HCT116 (cell line): ENCODE measurements around the gene SYMPK. TPM values are rescaled to one million over a fixed set of nuclear protein-coding genes. Genes with fewer than 3 reads are reported as not detected.

Experiments used
- ATAC-seq: fragments of 200-7000 bp; cut with Tn5 transposase; 2 replicates; pipeline ENCODE4 v1.9.1; 2020; ENCODE audit warnings: mild to moderate bottlenecking, moderate library complexity
- BruUV-seq: library from RNA; stranded (reverse); fragments of 400-500 nt; replicated peaks from 2 replicates; lab custom pipeline; 2021; lab: Mats Ljungman, UMichigan
- CTCF ChIA-PET: fragments of 300-600 bp; sonication (Branson Sonifier 250); formaldehyde crosslinking; loops from one replicate; lab custom pipeline; 2021; ENCODE audit warnings: antibody characterized with exemption; lab: Charles Lee
- POLR2A ChIA-PET: fragments of 300-600, 350-600 bp; sonication (Branson Sonifier 250); formaldehyde crosslinking; loops from one replicate; lab custom pipeline; 2021; ENCODE audit warnings: antibody characterized with exemption; lab: Charles Lee
- RAD21 ChIA-PET, 2 experiments: fragments of 300-600 bp; sonication (Branson Sonifier 250); formaldehyde crosslinking; loops; one replicate each; lab custom pipeline; 2023; ENCODE audit warnings: low total read pairs in 2 of 2; ENCODE audit not compliant: uncharacterized antibody in 2 of 2, unreplicated experiment in 2 of 2, low non-redundant PET in 1 of 2; lab: Charles Lee
- DNase-seq: peaks from one replicate; pipeline ENCODE4 v3.0.0-alpha.2; 2010; ENCODE audit warnings: low read depth, low spot score
- H2AFZ ChIP-seq: fragments of 200-600 bp; shearing (Covaris generic), sonication (generic); 2 replicates; pipeline ENCODE4 v1.6.1; 2017; ENCODE audit warnings: low read depth, mixed run types, mixed read lengths, antibody characterized with exemption, low read length; ENCODE audit not compliant: poor library complexity, severe bottlenecking
- H3K27ac ChIP-seq: 2 replicates; pipeline ENCODE4 v1.5.1; 2012; ENCODE audit warnings: low read depth, low read length
- H3K27me3 ChIP-seq: fragments of 200-600 bp; sonication (generic); 2 replicates; pipeline ENCODE4 v1.6.1; 2016; ENCODE audit warnings: mixed run types, low read length, mixed read lengths; ENCODE audit not compliant: insufficient read depth
- H3K36me3 ChIP-seq, 2 experiments: fragments of 200-500 bp in 1 of 2; fragments of 200-600 bp in 1 of 2; sonication (Bioruptor generic) in 1 of 2; sonication (generic) in 1 of 2; 2 replicates each; pipeline versions ENCODE4 v1.5.1 to v1.6.1; 2014 to 2016; ENCODE audit warnings: low read length in 2 of 2, inconsistent platforms in 1 of 2, mixed read lengths in 1 of 2, mixed run types in 1 of 2; ENCODE audit not compliant: insufficient read depth in 2 of 2, control insufficient read depth in 1 of 2
- H3K4me1 ChIP-seq, 2 experiments: fragments of 200-600 bp in 1 of 2; sonication (generic) in 1 of 2; 2 replicates each; pipeline versions ENCODE4 v1.5.1 to v1.6.1; 2012 to 2017; ENCODE audit warnings: low read length in 2 of 2, inconsistent platforms in 1 of 2, mild to moderate bottlenecking in 1 of 2, mixed read lengths in 1 of 2, mixed run types in 1 of 2, moderate library complexity in 1 of 2; ENCODE audit not compliant: insufficient read depth in 2 of 2, control insufficient read depth in 1 of 2
- H3K4me2 ChIP-seq: fragments of 200-600 bp; sonication (generic); 2 replicates; pipeline ENCODE4 v1.6.1; 2017; ENCODE audit warnings: mixed run types, low read length, mixed read lengths
- H3K4me3 ChIP-seq, 2 experiments: fragments of 200-600 bp in 1 of 2; sonication (generic) in 1 of 2; replicated peaks in 1 of 2; 2 replicates each; pipeline ENCODE4 v1.5.1; 2011 to 2016; ENCODE audit warnings: low read length in 2 of 2, control low read depth in 1 of 2, low read depth in 1 of 2, mild to moderate bottlenecking in 1 of 2, mixed read lengths in 1 of 2, mixed run types in 1 of 2
- H3K79me2 ChIP-seq: fragments of 200-600 bp; sonication (generic); 2 replicates; pipeline ENCODE4 v1.6.1; 2017; ENCODE audit warnings: mild to moderate bottlenecking, mixed run types, low read length, moderate library complexity, mixed read lengths; ENCODE audit not compliant: insufficient read depth
- H3K9ac ChIP-seq: fragments of 200-600 bp; sonication (generic); 2 replicates; pipeline ENCODE4 v1.6.1; 2016; ENCODE audit warnings: low read length, mixed read lengths
- H3K9me2 ChIP-seq: fragments of 200-600 bp; sonication (generic), shearing (Covaris generic); 2 replicates; pipeline ENCODE4 v1.6.1; 2017; ENCODE audit warnings: mixed run types, mild to moderate bottlenecking, moderate library complexity; ENCODE audit not compliant: insufficient read depth
- H3K9me3 ChIP-seq, 2 experiments: fragments of 200-500 bp in 1 of 2; fragments of 200-600 bp in 1 of 2; sonication (Bioruptor generic) in 1 of 2; sonication (generic) in 1 of 2; 2 replicates each; pipeline ENCODE4 v1.6.1; 2014 to 2017; ENCODE audit warnings: low read length in 2 of 2, mixed read lengths in 2 of 2, inconsistent platforms in 1 of 2, low read depth in 1 of 2, mild to moderate bottlenecking in 1 of 2, mixed run types in 1 of 2, moderate library complexity in 1 of 2; ENCODE audit not compliant: control insufficient read depth in 1 of 2, insufficient read depth in 1 of 2
- H4K20me1 ChIP-seq: fragments of 200-600 bp; sonication (generic), shearing (Covaris generic); 2 replicates; pipeline ENCODE4 v1.6.1; 2017; ENCODE audit warnings: mixed run types, mild to moderate bottlenecking, moderate library complexity; ENCODE audit not compliant: insufficient read depth
- CTCF ChIP-seq, 3 experiments: fragments of 200-600 bp in 1 of 3; sonication (generic) in 1 of 3; IDR thresholded peaks in 2 of 3; conservative IDR thresholded peaks in 1 of 3; 2 replicates each; pipeline ENCODE4 v1.5.1; 2012 to 2017; ENCODE audit warnings: low read depth in 2 of 3, low read length in 2 of 3, antibody characterized with exemption in 1 of 3, borderline replicate concordance in 1 of 3, control low read depth in 1 of 3, mild to moderate bottlenecking in 1 of 3, mixed read lengths in 1 of 3, mixed run types in 1 of 3, moderate library complexity in 1 of 3; ENCODE audit not compliant: insufficient read depth in 1 of 3
- EZH2phosphoT487 ChIP-seq: fragments of 200-600 bp; IDR thresholded peaks from 2 replicates; pipeline ENCODE4 v1.6.1; 2018; ENCODE audit warnings: antibody characterized with exemption, borderline replicate concordance
- SIN3A ChIP-seq: IDR thresholded peaks from 2 replicates; pipeline ENCODE4 v1.6.1; 2012; ENCODE audit warnings: low read depth
- SP1 ChIP-seq: IDR thresholded peaks from 2 replicates; pipeline ENCODE4 v1.6.1; 2012; ENCODE audit warnings: low read depth
- TCF7L2 ChIP-seq: IDR thresholded peaks from 2 replicates; pipeline ENCODE4 v1.7.0; 2011; ENCODE audit warnings: borderline replicate concordance, inconsistent platforms; ENCODE audit not compliant: insufficient read depth, insufficient read length; ENCODE audit errors: extremely low read depth
- ZFX ChIP-seq: fragments of 450-650 bp; IDR thresholded peaks from 2 replicates; pipeline ENCODE4 v1.6.1; 2017
- ZNF274 ChIP-seq: fragments of 200-500 bp; sonication (Bioruptor generic); IDR thresholded peaks from 2 replicates; pipeline ENCODE4 v1.6.1; 2014; ENCODE audit warnings: mild to moderate bottlenecking, low read depth, low read length, inconsistent platforms
- intact Hi-C: fragments of 100-400 bp; cut with micrococcal nuclease; formaldehyde crosslinking; loops from 2 replicates; pipeline ENCODE4 v1.10.0; 2022
- total RNA-seq: library from RNA; stranded (reverse); gene quantifications from one replicate; pipeline ENCODE4 v1.2.1, GENCODE V29; 2021; ENCODE audit not compliant: unreplicated experiment
- TF ChIP-seq, protein P1 (sequence below): IDR thresholded peaks from 2 replicates; pipeline ENCODE4 v1.6.1; 2012; ENCODE audit warnings: low read depth

SYMPK gene
- total RNA-seq, 1 experiment from 2014 or later: 117 TPM

DNA sequence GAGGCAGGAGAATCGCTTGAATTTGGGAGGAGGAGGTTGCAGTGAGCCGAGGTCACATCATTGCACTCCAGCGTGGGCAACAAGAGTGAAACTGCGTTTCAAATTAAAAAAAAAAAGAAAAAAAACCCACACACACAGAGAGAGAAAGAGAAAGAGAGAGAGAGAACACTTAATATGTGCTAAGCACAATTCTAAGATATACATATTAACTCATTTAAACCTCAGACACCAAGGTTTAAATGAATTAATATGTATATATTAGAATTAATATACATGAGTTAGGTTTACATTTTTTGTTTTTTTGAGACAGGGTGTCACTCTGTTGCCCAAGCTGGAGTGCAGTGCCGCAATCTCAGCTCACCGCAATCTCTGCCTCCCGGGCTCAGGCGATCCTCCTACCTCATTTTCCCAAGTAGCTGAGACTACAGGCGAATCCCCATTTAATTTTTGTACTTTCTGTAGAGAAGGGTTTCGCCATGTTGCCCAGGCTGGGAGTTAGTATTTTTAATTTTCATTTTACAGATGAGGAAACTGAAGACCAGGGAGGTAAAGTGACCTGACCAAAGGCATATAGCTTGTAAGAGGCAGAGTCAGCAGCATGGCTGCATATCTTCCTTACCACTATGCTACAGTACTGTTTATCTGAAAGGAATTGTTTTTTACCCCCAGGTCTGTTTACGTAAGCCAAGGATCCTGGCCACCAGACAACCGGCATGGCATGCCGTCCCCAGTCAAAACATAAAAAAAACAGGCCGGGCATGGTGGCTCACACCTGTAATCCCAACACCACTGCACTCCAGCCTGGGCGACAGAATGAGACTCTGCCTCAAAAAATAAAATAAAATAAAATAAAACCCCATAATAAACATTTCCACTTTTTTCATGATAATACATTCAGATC lies 2.3 kb downstream of the SYMPK start:
- no peak overlapping the region for H2AFZ ChIP-seq
- ATAC-seq (no peak), DNase-seq (no peak)
- no peaks in the 10 kb centered on the region for H3K27me3 ChIP-seq
- peaks cover 11 to 15% of the 10 kb centered on the region in 2 experiments; a peak in 3 of 4 replicates for H3K36me3 ChIP-seq
- H4K20me1 ChIP-seq: no peaks in the 10 kb centered on the region
- H3K4me3 ChIP-seq: no peak overlapping the region; a peak in 1 of 4 replicates
- ChIA-PET CTCF (no interaction called here), POLR2A (no interaction called here)
- no peaks in the 10 kb centered on the region for H3K9me3 ChIP-seq
- intact Hi-C loops: no loop called here
- peaks cover 11 to 32% of the 10 kb centered on the region in 2 experiments for H3K4me1 ChIP-seq
- H3K27ac ChIP-seq: no peak overlapping the region
- H3K9ac ChIP-seq: no peak overlapping the region
- BruUV-seq: no TSS peak
- no peaks in the 10 kb centered on the region for H3K9me2 ChIP-seq
- TF ChIP-seq ZNF274 (no peak), EZH2phosphoT487 (no peak), ZFX (no peak), CTCF (IDR thresholded peaks at IDR 0.05 in 2 of 3, conservative IDR thresholded peaks at IDR 0.05 in 1 of 3; ENCODE audit: borderline replicate concordance in 1 of 3, insufficient read depth in 1 of 3, low read depth in 2 of 3, low read length in 2 of 3) (no peak), SP1 (no peak), SIN3A (no peak), TCF7L2 (no peak)
- TF ChIP-seq, protein P1, sequence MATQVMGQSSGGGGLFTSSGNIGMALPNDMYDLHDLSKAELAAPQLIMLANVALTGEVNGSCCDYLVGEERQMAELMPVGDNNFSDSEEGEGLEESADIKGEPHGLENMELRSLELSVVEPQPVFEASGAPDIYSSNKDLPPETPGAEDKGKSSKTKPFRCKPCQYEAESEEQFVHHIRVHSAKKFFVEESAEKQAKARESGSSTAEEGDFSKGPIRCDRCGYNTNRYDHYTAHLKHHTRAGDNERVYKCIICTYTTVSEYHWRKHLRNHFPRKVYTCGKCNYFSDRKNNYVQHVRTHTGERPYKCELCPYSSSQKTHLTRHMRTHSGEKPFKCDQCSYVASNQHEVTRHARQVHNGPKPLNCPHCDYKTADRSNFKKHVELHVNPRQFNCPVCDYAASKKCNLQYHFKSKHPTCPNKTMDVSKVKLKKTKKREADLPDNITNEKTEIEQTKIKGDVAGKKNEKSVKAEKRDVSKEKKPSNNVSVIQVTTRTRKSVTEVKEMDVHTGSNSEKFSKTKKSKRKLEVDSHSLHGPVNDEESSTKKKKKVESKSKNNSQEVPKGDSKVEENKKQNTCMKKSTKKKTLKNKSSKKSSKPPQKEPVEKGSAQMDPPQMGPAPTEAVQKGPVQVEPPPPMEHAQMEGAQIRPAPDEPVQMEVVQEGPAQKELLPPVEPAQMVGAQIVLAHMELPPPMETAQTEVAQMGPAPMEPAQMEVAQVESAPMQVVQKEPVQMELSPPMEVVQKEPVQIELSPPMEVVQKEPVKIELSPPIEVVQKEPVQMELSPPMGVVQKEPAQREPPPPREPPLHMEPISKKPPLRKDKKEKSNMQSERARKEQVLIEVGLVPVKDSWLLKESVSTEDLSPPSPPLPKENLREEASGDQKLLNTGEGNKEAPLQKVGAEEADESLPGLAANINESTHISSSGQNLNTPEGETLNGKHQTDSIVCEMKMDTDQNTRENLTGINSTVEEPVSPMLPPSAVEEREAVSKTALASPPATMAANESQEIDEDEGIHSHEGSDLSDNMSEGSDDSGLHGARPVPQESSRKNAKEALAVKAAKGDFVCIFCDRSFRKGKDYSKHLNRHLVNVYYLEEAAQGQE: no peak
- TF ChIP-seq, all 23 proteins: peak for 0
- H3K79me2 ChIP-seq: peaks cover 70% of the 10 kb centered on the region
- peak overlapping the region; percentile 81; the same call in 1 of the 2 replicates for H3K4me2 ChIP-seq
- RAD21 ChIA-PET: no interaction called here
